ENCODE results near the gene FBXW7. TPM values are rescaled to one million over a fixed set of nuclear protein-coding genes. Genes with fewer than 3 reads are reported as not detected.
A peak's percentile ranks its signal among the peaks of the same experiment; 100 is the strongest.

Gene FBXW7, protein sequence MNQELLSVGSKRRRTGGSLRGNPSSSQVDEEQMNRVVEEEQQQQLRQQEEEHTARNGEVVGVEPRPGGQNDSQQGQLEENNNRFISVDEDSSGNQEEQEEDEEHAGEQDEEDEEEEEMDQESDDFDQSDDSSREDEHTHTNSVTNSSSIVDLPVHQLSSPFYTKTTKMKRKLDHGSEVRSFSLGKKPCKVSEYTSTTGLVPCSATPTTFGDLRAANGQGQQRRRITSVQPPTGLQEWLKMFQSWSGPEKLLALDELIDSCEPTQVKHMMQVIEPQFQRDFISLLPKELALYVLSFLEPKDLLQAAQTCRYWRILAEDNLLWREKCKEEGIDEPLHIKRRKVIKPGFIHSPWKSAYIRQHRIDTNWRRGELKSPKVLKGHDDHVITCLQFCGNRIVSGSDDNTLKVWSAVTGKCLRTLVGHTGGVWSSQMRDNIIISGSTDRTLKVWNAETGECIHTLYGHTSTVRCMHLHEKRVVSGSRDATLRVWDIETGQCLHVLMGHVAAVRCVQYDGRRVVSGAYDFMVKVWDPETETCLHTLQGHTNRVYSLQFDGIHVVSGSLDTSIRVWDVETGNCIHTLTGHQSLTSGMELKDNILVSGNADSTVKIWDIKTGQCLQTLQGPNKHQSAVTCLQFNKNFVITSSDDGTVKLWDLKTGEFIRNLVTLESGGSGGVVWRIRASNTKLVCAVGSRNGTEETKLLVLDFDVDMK
- 10 to 100 TPM; 17.4 to 26.1 (median 19.5) TPM for total RNA-seq (2021; fragmentation: NEBNext Ultra II Directional; extraction: Animal tissue kit (Norgen Biotek cat#: 25700))
- long read RNA-seq, transcript FBXW7-204 (11 exons, 3,540 nt) = major isoform, 9 of 22 reads
- long read RNA-seq, partial matches to known transcripts = 4 of 22 reads
- long read RNA-seq, other reads (novel, unspliced or antisense) = 9 of 22 reads

DNA sequence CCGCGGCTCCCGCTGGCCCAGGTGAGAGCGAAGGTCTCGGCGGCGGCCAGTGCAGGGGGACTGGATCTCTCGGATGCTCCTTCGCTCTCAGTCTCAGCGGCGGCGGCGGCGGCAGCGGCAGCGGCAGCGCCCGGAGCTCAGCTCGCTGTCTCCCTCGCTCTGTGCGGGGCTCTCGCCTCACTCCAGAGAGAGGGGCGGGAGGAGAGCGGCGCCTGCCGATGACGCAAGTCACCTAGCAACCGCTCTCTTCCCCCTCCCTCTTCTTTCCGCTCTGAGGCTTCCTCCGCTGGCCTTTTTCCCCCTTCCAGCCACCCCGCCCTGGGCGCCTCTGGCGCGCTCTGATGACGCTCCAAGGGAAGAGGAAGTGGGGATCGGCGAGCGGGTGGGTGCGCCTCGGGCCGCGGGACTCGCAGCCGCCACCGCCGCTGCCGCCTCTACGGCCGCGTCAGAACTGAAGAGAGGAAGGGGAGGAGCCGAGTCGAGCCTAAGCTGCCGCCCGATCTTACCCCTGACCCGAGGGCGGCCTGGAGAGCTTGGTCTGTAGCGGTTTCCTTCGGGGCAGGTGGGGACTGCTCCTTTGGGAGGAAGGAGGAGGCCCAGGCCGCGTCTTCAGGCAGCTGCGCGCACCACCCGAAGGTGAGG lies at the start of gene FBXW7:
FBXW7 (minus strand) TSS at position 190 of the 642 bp plus-strand sequence. CDS start 124,289 bp downstream, outside the sequence.
- peaks cover 50% of the 10 kb centered on the region for H3K4me1 Mint-ChIP-seq (ENCODE audit: low read depth)

DNA sequence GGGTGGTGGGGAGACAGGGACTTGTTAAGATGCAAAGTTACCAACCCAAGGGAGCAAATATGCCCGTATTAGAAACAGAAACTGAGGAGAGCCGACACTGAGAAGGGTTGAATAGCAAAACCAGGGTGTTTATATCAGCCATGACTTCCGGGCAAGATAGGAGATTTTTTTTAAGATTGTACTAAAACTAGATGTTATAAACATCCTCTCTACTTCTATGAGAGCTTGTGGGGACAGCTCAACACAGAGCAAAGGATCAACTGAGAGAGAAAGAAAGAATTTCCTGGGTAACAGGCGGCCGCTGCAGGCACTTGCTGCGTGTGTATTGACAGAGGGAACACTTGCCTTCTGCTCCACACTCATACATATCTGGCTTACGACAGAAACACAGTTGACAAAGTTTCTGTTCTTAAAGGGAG lies 49.1 kb upstream of the FBXW7 start:
- Mint-ChIP-seq H3K9me3 (no peaks in the 10 kb centered on the region), H3K27ac (no peak overlapping the region), H3K4me1 (ENCODE audit: low read depth) (peaks cover 4% of the 10 kb centered on the region), H3K36me3 (ENCODE audit: low read depth) (no peaks in the 10 kb centered on the region), H3K4me3 (peak overlapping the region; percentile 15; the same call in 1 of the 2 replicates), H3K27me3 (ENCODE audit: insufficient read depth) (peaks cover 25% of the 10 kb centered on the region)
- no peak for DNase-seq
- TF ChIP-seq, protein P1, sequence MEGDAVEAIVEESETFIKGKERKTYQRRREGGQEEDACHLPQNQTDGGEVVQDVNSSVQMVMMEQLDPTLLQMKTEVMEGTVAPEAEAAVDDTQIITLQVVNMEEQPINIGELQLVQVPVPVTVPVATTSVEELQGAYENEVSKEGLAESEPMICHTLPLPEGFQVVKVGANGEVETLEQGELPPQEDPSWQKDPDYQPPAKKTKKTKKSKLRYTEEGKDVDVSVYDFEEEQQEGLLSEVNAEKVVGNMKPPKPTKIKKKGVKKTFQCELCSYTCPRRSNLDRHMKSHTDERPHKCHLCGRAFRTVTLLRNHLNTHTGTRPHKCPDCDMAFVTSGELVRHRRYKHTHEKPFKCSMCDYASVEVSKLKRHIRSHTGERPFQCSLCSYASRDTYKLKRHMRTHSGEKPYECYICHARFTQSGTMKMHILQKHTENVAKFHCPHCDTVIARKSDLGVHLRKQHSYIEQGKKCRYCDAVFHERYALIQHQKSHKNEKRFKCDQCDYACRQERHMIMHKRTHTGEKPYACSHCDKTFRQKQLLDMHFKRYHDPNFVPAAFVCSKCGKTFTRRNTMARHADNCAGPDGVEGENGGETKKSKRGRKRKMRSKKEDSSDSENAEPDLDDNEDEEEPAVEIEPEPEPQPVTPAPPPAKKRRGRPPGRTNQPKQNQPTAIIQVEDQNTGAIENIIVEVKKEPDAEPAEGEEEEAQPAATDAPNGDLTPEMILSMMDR (IDR thresholded peaks at IDR 0.05) = no peak

More for the DNA sequence above, at the start of gene FBXW7:
- Mint-ChIP-seq H3K27ac (peak within 1 kb of the TSS; percentile 87), H3K27me3 (ENCODE audit: insufficient read depth) (no peaks in the 10 kb centered on the region; the same call in 1 of the 2 replicates), H3K4me3 (peak within 1 kb of the TSS; percentile 98), H3K9me3 (no peaks in the 10 kb centered on the region), H3K36me3 (ENCODE audit: low read depth) (no peaks in the 10 kb centered on the region; the same call in 1 of the 2 replicates)
- TF ChIP-seq, protein P1 (IDR thresholded peaks at IDR 0.05) = no peak
- DNase-seq = peak; percentile 98

DNA sequence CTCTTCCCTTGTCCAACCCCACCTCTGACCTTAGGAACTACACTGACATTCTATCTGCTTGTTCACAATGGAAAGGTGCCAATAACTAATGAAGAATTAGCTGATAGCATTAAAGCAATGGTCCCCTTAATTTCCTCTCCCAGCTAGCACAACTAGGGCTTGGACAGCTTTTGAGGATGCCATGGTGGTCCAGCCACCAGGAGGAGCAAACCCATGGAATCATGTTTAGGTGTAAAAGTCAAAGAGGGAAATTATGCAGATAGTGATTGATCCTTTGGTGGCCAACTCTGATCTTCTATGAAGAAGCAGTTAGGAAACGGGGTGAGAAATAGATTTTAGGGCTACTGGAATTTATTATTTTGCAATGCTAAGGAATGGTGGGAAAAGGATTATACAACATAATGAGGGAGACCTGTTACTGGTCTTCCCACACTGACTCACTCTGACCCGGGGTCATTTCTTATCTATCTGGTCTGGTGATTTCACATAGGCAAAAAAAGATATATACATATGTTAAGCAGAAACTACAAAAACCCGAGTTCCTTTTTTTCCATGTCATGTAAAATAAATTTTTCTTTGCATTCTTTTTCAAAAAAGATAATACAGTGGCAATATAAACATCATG lies 45.8 kb upstream of the FBXW7 start:
- TF ChIP-seq, protein P1 (IDR thresholded peaks at IDR 0.05) = peak; percentile 42
- Mint-ChIP-seq H3K27ac (no peak overlapping the region), H3K27me3 (ENCODE audit: insufficient read depth) (peaks cover 37% of the 10 kb centered on the region), H3K36me3 (ENCODE audit: low read depth) (no peaks in the 10 kb centered on the region), H3K4me3 (no peak overlapping the region), H3K4me1 (ENCODE audit: low read depth) (peaks cover 10% of the 10 kb centered on the region), H3K9me3 (no peaks in the 10 kb centered on the region)
- no peak for DNase-seq

GRCh38 chr4:152579916-152580315 lies 44.0 kb upstream of the FBXW7 start:
- Mint-ChIP-seq H3K27ac (no peak overlapping the region), H3K4me1 (ENCODE audit: low read depth) (peaks cover 10% of the 10 kb centered on the region), H3K27me3 (ENCODE audit: insufficient read depth) (peaks cover 29% of the 10 kb centered on the region), H3K36me3 (ENCODE audit: low read depth) (no peaks in the 10 kb centered on the region), H3K9me3 (no peaks in the 10 kb centered on the region), H3K4me3 (no peak overlapping the region)
- no peak for DNase-seq
- TF ChIP-seq, protein P1 (IDR thresholded peaks at IDR 0.05) = no peak
